ENCODE results near the gene NSUN2.

DNA sequence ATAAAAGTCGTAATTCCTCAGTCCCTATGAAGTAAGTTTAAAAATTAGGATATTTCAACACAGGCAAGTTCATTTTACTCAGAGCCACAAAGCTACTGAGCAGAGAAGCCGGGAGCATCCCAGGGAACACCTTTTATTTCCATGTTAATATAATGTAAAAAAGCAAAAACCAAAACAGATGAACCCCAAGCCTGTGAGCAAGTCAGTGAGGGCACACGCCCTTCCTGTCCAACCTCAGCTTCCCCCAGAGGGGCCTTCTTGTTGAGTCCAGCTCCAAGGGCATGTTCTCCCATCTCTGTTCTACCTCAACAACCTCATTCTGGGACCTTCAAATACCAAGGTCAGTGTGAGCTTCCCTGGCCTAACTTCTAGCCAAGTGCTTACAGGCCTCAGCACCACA is 24.8 kb downstream of the NSUN2 start:
- no peak for TF ChIP-seq CTCF (tag by site-specific recombination; IDR thresholded peaks at IDR 0.05)
- no peak for TF ChIP-seq ZNF560 (tag by site-specific recombination; IDR thresholded peaks at IDR 0.05; ENCODE audit: borderline replicate concordance)
- TF ChIP-seq PATZ1 (tag by site-specific recombination; IDR thresholded peaks at IDR 0.05) = no peak
- TF ChIP-seq FEZF1 (tag by site-specific recombination; IDR thresholded peaks at IDR 0.05) = no peak
- TF ChIP-seq, protein P1, sequence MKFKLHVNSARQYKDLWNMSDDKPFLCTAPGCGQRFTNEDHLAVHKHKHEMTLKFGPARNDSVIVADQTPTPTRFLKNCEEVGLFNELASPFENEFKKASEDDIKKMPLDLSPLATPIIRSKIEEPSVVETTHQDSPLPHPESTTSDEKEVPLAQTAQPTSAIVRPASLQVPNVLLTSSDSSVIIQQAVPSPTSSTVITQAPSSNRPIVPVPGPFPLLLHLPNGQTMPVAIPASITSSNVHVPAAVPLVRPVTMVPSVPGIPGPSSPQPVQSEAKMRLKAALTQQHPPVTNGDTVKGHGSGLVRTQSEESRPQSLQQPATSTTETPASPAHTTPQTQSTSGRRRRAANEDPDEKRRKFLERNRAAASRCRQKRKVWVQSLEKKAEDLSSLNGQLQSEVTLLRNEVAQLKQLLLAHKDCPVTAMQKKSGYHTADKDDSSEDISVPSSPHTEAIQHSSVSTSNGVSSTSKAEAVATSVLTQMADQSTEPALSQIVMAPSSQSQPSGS (tag by site-specific recombination; IDR thresholded peaks at IDR 0.05; ENCODE audit: low read depth) = no peak
- TF ChIP-seq ZBTB21 (tag by site-specific recombination; IDR thresholded peaks at IDR 0.05) = no peak
- no peak for TF ChIP-seq ZNF571 (tag by site-specific recombination; IDR thresholded peaks at IDR 0.05)
- TF ChIP-seq GFI1B (tag by site-specific recombination; IDR thresholded peaks at IDR 0.05) = no peak
- no peak for TF ChIP-seq TSHZ1 (tag by site-specific recombination; IDR thresholded peaks at IDR 0.05; ENCODE audit: borderline replicate concordance)
- no peak for TF ChIP-seq ZNF114 (tag by site-specific recombination; IDR thresholded peaks at IDR 0.05)
- TF ChIP-seq ZBTB7A (tag by site-specific recombination; IDR thresholded peaks at IDR 0.05; ENCODE audit: low read depth) = no peak
- no peak for TF ChIP-seq ZNF121 (tag by site-specific recombination; IDR thresholded peaks at IDR 0.05)
